HG03196 (cell line): ENCODE results near the gene MAD1L1.

ENCODE experiments used
- ATAC-seq: cut with Tn5 transposase; IDR thresholded peaks from one replicate; pipeline ENCODE4 v1.9.1; 2021; ENCODE audit not compliant: unreplicated experiment

The MAD1L1 gene

DNA sequence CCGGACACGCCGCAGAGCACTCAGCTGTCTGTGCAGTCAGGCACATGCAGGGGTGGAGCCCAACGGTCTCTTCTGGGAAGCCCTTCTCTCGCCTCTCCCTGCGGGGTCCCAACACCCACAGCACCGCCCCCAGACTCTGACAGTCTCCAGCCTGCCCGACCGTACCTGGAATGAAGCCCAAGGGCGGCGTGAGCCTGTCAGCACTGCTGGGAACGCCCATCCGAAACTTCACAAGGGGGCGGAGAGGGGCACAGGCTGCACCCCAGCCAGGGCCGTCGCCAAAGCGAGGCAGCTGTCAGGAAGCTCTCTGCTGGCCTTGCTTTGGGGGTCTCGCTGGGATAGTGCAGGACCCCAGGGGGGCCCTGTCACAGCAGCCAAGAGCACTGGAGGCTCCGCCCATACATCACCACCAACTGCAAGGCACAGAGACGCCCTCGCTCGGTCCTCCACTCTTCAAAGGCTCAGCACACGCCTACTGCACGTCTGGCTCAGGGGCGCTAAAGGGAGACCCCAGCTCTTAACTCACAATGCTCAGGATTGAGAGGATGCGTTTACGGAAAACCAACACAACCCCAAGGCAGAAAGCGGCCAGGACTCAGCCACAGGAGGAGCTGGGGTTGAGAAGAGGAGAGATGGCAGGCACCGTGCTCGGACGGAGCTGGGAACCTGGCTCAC is 30.9 kb downstream of the MAD1L1 start:
- no peak for ATAC-seq

DNA sequence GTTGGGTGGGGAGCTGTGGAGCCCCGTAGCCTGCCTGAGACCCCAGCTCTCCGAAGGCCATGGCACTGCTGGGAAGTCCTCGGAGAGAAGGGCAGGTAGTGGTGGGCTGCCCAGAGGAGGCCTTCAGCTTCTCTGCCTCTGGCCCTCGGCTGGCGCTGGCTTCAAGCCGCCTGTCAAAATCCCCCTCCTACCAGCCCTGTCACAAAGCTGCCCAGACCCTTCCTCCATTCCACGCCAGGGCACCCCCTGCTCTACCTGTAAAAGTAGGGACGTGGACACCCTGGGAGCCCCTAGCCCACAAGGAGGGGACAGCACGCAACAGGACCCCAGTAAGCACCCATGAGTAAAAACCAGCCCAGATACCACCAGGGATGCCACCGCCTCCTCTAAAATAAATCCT is 31.6 kb downstream of the MAD1L1 start:
- ATAC-seq, result no peak

DNA sequence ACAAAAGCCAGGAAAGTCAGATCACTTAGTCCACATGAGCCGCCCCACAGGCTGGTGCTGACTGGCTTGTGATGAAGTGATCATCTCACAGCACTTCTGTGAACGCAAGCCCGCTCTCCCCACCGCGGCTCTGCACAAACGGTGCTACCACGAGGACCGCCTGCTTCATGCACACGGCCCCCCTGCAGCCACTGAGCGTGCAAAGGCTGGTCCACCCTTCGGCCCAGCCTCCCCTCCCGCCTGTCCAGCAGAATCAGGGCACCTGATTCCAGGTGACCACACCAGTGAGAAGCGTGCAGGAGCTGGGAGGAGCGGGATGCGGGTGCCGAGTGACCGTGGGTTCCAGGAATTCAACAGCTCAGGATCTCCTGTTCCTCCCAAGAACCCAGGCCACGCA is 32.2 kb downstream of the MAD1L1 start:
- ATAC-seq, result no peak

DNA sequence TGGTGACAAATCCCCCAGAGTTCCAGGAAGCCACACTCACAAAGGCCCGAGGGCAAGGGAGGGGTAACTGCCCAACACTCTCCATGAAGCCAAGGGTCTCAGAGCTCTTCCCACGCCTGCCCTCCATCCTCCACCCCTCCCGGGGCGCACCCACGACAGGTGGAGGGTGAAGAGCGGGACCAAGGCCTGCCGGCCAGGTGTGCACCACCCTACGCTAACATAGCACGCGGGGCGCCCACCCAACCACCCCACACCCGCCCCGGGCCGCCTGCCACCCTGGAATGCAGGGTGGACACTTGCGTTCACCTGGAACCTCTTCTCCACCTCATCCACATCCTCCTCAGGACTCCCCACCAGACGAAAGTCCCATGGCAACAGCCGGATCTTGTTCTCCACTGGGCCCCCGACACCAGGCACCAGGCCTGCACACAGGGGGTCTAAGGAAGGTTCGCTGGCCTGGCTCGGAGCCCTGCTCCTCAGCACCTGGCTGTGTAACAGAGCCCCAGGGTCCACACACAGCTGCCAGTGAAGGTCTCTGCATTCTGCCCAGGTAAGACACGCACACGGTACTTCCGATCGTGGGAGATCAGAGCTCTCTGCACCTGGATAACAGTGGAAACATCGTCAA is 32.7 kb downstream of the MAD1L1 start:
- ATAC-seq, result no peak

DNA sequence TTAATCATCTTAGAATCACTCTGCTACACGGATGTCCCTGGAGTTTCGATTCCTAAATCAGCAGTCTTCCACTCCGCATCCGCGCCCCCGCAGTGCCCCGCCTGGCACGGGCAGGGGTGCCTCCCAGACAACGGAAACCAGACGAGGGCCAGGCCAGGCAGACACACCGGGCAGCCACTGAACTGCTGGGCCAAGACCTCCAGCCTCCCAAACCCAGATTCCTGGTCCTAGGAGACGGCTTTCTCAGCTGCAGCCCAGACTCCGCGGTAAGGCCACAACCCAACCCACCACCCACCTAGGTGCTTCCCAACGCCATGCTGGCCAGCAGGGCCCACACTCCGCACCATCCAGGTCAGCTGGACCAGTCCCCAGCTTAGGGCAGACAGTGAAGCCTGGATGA is 33.2 kb downstream of the MAD1L1 start:
- ATAC-seq, result no peak

DNA sequence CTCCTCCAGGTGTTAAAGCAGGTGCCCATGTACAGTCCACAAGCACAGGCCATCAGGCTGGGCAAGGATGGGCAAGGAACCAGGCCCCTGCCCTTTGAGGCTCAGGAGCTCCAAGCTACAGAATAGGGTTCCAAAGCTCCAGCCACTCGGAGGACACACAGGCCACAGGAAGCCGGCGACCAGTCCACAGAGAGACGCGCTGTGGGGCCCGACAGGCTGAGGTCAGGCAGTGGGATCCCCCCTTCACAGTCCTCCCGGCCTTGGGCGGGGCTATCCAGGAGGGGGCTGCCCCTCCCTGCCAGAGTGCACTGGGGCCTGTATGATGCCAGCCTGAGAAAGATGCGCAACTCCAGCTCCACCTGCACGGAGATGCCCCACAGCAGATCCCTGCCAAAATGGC is 34.0 kb downstream of the MAD1L1 start:
- no peak for ATAC-seq

DNA sequence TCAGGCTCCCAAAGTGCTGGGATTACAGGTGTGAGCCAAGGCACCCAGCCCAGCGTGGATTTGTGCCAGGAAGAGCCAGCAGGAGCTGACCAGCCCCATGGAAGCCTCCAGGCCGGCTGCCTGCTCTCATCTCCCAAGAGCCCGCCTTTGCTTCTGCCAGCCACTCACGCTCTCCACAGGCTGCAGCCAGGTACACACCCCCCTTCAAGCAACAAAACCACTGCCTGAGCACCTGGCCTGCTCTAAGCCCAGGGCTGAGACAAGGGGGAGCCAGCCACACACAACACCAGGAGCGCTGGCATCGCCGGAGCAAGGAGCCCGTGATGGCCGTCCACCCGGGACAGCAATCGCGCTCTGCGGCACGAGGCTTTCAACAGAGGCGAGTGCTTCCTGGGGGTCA is 34.5 kb downstream of the MAD1L1 start:
- no peak for ATAC-seq

DNA sequence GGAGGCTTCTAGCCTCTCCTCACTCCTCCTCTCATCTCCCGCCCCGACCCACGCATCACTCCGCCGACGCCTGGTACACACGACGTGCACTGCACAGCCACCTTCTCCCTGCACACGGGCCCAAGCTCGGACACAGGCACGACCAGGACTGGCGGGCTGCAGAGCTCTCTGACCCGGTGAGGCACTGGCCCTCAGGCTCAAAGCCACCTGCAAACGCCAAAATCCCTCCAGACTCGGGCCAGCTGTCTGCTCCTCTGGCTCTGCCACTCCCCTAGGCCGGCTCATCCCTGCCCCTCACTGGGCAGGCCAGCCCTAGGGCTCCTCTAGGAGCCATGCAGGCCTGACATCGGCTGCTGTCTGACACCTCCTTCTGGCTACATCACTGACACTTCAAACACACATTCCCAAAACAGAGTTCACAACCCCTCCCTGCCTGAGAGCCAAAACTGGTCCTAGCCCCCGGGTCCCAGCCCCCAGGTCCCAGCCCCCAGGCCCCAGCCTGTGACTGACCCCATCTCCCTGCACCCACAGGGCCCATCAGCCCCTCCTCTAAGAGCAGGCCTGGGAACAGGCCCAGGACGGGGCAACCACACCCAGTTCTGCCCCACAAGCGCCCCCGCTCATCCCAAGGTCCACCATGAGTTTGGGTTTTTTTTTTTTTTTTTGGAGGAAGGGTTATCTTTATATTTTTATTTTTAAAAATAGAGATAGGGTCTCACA is 35.1 kb downstream of the MAD1L1 start:
- no peak for ATAC-seq

DNA sequence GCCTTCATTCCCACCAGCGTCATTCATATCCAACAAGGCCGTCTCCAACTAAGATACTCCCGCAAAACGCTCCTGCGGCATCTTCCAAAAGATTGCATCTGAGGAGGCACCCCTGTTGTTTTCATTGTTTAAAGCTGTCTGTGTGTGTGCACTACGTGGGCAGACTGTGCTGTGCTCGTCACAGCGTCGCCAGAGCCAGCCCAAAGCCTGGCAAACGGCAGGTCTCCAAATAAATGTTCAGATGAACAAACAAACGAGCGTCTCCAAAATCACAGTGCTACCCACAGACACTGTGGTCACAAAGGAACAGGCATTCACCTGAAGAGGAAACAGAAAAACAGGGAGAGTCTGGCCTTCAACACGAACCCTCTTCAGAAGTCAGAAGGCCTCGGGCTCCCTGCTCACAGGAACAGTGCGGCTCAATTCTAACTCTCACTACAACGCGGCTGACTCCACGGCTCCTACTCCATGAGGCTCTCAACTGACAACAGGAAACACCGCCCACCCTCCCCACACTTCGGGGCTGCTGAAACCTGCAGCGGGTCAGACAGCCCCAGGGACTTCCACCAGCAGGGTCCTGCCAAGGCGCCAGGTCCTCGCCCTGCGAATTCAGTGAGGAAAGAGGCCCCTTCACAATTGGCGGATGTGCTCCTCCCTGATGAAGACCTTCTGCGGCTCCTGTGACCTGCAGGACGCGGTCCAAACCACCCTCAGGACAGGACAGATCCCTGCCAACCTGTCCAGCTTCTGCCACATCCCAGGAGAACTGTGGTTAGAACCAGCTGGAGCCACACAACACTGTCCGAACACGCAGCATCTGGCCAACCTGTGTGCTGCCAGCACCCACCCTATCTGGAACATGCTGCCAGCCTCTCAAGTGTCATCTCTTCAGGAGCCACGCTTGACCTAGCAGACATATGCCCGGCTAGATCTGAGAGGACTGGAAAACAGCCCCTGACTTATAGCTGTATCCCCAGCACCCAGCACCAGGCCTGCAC is 36.1 kb downstream of the MAD1L1 start:
- no peak for ATAC-seq

DNA sequence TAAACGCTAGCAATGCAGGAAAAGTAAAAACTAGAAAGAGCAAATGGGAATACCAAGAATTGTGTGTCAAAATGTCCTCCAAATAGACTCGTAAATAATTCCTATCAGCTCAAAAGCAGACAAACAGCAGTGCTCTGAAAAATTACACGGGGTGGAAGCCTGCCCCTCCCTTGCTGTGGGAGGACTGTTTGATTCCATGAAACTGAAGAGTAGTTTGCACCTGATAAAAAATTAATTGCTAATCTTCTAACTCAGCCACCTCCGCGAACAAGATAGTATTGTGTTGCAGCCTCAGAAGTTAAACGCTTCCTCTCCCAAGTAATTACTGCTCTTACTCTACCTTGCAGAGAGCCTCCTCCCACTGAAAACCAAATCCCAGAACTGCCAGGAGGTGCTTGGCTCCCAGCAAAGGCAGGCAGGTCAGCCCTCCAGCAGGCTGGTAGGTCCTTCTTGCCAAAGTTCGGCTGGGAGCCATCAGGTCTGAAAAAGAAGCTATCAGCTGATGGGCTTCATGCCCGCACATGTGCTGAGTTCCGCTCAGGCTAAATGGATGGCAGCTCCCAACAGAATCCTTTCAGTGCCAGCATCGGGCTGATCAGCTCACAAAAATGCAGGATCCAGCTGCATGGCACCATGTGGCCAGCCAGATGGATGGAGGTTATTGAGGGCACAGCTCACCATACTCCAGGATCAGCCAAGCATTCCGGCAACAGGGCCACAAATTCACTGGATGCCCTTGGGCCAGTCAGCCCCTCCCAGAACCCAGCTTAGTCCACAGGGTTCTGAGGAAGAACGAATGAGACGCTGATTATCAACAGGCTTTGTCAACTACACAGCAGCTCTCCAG is 37.1 kb downstream of the MAD1L1 start:
- ATAC-seq, result no peak

DNA sequence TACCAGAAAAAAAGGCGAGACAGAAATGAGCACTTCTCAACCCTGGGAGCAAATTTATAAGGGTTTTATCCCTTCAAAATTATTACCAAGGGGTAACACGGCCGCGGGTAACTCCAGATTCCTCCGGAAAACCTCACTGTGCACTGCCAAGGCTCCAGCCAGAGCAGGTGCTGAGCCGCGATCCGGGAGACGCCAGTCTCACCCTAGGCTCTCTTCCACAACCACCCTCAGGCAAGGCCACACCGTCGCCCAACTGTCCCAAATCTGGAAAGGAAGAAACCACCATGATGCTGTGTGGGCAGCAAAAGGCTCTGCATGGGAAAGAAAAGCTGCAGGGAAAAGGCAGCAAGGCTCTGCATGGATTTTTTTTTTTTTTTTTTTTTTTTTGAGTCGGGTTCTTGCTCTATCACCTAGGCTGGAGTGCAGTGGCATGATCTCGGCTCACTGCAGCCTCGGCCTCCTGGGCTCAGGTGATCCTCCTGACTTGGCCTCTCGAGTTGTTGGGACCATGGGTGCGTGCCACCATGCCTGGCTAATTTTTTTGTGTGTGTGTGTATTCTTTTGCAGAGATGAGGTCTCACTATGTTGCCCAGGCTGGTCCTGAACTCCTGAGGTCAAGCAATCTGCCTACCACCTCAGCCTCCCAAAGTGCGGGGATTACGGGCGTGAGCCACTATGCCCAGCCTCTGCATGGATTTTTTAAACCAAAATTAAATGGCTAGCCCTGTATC is 39.0 kb downstream of the MAD1L1 start:
- no peak for ATAC-seq

DNA sequence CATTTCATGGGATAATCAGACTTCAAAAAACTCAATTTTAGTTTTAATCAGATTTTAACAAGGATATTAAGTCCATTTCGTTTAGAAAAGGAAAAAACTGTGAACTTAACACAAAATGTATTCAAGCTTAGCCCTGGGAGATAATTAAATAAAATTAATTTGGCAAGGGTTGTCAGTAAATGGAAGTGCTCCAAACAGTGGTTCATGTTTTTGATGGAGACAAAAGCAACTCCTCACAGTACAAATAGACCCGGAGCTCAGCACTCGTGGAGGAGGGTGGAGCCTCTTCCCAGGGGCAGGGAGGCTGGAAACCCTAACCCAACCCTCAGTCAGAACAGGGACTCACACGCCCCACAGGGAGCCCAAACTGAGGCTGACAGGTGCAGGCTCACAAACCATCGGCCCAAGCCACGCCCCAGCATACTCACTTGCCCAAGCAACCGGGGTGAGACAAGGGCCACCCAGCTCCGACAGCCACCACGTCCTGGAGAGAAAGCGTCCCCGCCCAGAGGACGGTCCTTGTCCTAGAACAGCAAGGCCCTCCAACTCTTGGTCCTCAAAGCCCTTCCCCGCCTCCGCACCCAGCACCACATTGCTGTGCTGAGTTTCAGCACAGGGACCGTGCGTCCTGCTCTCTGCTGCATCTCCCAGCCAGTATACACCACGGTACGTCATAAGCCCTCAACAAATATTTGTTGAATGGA is 39.8 kb downstream of the MAD1L1 start:
- ATAC-seq, result no peak

DNA sequence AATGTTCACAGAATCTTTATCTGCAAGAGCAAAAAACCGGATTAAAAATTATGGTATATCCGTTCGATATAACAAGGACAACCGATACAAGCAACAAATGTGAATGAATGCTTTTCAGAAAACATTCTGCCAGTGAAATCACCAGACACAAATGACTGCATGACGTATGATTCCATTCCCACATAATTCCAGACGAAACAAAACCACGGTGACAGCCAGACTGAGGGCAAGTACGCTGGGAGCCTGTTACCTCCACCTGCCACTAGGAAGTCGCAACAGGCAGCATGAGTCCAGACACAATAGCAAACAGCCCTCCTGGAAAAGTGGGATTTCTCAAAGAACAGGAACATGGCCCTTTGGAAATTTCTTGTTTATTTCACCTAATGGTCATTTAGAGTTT is 41.7 kb downstream of the MAD1L1 start:
- ATAC-seq, result no peak

DNA sequence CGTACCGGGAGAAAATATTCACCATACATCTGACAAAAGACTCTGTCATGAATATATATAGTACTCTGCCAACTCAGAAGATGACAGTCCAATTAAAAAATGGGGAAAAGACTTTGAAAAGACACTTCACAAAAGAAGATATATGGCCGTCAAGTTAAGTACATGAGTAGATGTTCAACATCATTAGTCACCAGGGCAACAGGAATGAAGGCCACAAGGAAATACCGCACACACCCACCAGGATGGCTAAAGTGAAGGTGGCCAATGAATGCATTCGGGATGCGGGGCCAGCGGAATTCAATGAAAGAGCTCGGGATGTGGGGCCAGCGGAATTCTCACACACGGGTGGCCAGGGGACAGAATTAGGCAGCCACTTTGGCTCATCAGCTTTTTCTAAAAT is 42.2 kb downstream of the MAD1L1 start:
- ATAC-seq, result no peak

DNA sequence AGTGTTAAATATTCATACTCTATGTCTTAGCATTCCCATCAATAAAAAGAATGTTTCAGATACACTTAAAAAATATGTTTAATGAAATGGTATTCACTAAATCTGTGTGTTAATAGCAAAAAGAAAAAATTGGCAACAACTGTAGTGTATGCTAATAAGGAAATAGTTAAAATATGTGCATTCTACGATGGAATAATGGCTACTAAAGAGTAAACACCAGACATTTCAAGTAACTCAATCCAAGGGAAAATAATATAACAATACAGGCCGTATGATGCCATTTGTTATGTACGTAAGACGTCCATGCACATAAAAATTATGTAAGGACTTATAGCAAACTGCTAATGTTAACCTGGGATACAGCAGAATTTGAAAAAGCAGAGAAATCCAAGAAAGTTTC is 46.6 kb downstream of the MAD1L1 start:
- no peak for ATAC-seq

DNA sequence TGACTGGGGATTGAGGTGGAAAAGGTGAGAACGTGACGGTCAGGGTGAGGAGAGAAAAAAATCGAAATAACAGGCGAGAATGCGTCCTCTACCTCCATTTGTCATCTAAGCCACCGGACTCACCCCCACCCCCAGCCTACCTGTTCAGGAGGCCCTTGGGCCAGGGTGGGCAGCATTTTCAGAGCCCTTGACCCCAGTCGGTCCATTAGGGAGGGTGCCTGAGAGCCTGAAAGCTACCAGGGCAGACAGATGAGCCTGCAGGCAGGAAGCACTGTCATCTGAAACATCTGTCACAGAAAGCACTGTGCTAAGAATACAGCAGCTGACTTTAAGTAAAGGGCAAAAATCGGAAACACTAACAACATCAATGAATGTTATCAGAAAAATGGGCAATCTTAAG is 47.0 kb downstream of the MAD1L1 start:
- ATAC-seq, result no peak

DNA sequence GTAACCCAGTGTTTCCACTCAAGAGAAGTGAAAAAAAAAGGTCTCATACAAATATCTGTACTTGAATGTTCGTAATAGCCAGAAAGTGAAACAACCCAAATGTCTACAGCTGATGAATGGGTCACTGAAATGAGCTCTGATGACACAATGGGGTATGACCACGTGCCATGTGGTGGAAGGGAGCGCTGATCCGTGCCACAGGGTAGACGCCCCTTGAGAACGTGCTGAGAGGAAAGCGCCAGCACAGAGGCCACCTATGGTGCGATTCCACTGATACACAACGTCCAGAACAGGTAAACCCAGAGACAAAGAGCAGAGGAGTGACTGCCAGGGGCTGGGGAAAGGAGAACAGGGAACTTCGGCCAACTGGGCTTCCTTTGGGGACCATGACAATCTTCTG is 50.3 kb downstream of the MAD1L1 start:
- no peak for ATAC-seq

DNA sequence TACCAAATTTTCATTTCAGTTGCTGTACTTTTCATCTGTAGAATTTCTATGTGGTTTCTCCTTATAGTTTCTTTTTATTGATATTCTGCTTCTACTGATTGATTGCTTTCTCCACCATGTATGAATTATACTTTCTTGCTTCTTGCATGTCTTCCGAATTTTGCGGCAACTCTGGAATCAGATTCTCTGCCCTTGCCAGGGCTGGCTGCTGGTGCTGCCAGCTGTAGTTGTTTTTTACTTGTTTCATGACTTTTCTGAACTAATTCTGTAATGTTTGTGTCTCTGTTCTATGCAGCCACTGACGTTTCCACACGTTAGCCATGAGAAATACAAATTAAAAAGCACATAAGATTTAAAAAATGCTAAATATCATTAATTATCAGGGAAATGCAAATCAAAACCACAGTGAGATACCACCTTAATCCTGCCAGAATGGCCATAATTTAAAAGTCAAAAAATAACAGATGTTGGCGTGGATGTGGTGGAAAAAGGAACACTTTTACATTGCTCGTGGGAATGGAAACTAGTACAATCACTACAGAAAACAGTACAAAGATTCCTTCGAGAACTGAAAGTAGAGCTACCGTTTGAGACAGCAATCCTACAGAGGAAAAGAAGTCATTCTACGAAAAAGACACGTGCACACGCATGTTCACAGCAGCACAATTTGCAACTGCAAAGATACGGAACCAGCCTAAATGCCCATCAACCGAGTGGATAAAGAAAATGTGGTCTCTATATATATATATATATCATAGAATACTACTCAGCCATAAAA is 51.5 kb downstream of the MAD1L1 start:
- no peak for ATAC-seq
